GM13976 (cell line): ENCODE data around the gene CCDC188.

Experiments used
- DNase-seq: peaks from one replicate; pipeline ENCODE4 v3.0.0; 2012; ENCODE audit warnings: low spot score
- CTCF ChIP-seq: IDR thresholded peaks from 2 replicates; pipeline ENCODE4 v1.5.1; 2012; ENCODE audit warnings: borderline replicate concordance, mild to moderate bottlenecking; ENCODE audit not compliant: insufficient read depth; ENCODE audit errors: extremely low read depth, missing control alignments, control extremely low read depth
- in situ Hi-C: fragments of 300-500 bp; cut with MboI; formaldehyde crosslinking; loops from one replicate; pipeline ENCODE4 v1.12.0; 2022; ENCODE audit warnings: low sequenced_read_pairs, mixed read lengths, inconsistent platforms; ENCODE audit not compliant: unreplicated experiment

CCDC188 gene

GRCh38 chr22:20196094-20196842 lies 45.4 kb upstream of the CCDC188 start:
- in situ Hi-C loops: no loop called here
- TF ChIP-seq CTCF: no peak
- DNase-seq: no peak

GRCh38 chr22:20194681-20195593 lies 44.1 kb upstream of the CCDC188 start:
- no peak for TF ChIP-seq CTCF
- in situ Hi-C loops: no loop called here
- DNase-seq: peak; percentile 63

GRCh38 chr22:20193761-20194494 lies 43.1 kb upstream of the CCDC188 start:
- no peak for DNase-seq
- in situ Hi-C loops: no loop called here
- no peak for TF ChIP-seq CTCF

- in situ Hi-C loops: no loop called here
- no peak for TF ChIP-seq CTCF
- no peak for DNase-seq
These were observed 42.3 kb upstream of the CCDC188 start for GRCh38 chr22:20192972-20193760.

- no peak for DNase-seq
- TF ChIP-seq CTCF: no peak
- in situ Hi-C loops: no loop called here
These were observed 41.6 kb upstream of the CCDC188 start for GRCh38 chr22:20192293-20192971.
